Stimulated activated CD4-positive, alpha-beta T cell treated with anti-CD3 and anti-CD28 coated beads, TNF-alpha, amount 100 ng/mL, for 1 hour (primary cell): ENCODE data around the gene NEDD4L.

Experiments used
- DNase-seq, 3 donors: peaks; one replicate each; pipeline ENCODE4 v3.0.0-alpha.2; 2020; ENCODE audit warnings: low read depth in 3 of 3, low spot score in 1 of 3

The NEDD4L gene

DNA sequence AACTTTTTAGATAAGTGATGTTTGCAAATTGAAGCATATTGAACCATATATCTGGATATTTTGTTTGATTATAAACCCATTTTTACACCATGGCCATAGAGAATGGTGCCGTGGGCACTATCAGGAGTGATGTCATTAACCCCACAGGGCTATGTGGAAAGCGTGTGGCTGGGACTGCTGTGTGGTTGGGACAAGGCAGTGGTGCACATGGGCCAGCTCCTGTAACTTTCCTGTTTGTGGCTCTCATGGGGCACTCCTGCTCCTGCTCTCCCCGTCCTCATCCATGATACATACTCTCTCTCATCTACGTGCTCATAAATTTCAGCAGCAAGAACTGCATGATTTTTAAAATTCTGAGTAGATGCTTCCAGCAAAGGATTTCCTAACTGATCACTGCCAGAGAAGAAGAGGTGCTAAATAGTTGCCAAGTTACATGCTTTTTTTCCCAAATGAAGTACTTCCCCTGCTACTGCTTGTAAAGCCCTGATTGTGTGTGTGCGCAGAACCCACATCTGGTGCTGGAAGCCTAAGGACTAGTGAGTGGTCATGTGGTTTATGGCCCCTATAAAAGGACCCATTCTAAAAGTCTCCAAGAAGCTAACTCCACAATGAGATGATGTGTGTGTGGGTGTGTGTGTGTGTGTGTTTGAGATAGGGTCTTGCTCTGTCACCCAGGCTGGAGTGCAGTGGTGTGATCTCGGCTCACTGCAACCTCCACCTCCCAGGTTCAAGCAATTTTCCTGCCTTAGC is 240.8 kb downstream of the NEDD4L start:
- DNase-seq: no peak

DNA sequence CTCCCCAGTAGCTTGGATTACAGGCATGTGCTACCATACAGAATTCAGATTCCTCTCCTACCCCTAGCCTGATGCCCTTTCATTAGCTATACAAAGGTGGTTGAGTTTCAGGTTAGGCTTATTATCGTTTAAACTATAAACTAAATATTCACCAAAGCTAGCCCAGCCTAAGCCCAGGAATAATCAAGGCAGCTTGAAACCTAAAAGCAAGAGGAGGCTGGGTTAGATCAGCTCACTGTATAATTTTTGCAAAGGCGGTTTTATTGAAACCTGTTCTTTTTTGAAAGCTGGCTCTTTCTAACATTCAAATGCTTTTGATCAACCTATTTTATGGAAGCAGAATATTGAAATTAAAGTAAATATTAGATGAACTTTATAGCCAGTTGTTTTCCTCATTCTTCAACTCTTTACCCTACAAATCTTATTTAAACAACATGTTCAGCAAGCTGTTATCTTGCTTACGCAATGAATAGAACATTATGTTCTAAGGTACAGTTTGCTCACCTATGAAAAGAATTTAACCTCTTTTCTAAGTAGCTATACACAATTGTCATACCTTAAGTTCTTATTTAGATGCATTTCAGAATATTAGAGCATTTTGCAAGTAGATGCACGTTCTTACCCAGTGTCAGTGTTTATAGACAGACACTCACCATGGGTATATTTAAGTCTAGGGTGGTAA is 241.6 kb downstream of the NEDD4L start:
- no peak for DNase-seq

DNA sequence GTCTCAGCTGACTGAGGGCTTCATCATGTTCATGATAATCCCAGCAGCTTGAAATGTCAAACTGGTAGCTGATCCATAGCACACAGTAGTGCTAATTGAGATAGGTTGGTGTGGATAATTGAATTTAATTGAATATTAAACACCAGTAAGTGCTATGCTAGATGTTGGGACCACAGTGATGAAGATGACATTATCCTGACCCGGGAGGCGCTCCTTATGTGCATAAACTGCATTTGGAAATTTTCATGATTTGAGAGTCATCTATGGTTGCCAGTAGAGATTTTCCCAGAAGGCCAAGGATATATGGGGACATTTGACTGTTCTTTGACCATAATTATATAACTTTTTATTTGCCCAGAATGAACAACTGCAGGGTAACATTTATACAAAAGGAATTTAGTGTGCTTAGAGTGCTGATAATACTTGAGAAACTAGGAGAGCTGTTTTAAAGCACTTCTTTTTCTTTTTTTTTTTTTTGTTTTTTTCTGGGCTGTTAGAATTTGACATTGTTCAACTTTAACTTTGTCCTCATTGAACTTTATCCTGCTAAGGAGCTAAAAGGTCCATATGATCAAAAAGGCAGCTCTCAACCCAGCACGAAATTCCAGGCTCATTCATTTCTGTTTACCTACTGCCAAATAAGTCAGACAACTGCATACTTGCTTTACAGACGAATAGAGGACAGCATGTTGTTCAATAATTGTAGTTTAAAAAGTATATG is 242.8 kb downstream of the NEDD4L start:
- DNase-seq: no peak

DNA sequence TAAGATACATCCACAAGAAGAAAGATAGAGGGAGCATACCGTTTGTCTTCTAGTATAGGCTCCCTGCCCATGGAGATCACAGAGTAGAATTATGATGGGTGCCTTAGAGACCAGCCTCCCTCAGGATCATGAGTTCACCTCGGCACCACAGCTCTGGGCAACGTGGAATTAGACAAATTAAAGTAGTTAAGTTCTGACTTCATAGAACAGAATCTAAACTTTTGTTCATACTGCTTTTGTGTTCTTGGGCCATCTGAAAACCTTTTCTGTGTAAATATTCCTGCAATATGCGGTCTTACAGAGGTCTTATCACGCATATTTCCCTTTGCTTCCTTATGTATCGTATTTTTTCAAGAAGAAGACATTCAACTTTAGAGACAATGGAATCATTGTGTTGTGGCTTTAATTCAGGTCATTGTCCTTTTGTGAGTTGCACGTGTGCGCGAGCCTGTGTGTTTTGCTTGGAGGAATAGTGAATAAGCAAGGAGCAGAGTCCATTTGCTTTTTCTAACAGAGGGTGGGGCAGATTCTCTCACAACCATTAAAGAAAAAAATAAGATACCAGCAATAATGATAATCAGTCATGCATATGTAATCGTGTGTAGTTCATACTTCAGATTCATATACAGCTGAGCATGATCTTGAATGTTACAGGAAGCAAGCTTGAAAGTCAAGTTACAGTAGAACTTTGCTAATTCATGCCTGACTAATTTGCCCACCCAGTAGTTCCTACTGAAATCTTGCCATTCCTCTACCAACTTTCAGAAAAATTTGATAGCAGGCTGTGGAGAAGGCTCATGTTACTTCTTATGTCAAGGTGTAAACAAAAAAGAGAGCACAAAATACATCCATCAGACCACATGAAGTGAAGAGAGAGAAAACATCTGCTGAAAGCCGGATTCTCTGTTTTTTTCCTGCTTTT is 243.6 kb downstream of the NEDD4L start:
- no peak for DNase-seq

DNA sequence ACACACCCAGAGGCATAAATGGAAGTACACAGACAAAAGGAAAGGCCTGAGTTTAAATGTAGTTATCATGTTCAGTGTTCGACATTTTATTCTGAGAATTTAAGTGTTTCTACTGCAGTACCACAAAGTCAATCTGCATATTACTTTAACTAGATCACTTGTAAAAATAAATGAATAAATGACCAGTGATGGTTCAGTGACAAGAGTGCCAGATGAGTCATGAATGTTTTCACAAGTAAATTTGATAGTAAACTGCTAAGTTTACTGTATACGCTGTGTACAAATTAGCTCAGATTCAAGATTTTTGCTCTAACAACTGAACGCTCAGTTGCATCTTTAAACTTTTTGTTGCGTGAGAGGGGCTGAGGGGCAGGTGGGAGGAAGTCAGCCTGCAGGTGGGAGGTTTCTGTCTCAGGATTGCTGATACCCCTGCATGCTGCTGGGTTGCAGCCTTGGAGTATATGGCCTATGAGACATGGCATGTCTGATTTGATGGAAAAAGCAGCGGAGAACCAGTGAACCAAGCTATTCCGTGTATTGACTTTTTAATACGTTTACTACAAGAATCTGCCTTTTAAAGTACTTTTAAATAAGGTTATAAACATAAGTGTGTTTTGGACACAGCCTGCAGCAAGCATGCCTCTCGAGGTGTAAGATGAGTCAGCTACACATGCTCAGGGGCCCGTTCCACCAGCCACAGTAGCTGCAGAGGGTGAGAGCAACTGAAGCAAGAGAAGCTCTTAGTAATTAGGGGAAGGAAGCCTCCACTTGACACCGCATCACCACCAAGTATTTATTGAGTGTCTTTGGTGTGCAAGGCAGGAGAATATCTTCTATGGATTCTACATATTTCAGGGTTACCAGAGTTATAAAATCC is 245.1 kb downstream of the NEDD4L start:
- no peak for DNase-seq

DNA sequence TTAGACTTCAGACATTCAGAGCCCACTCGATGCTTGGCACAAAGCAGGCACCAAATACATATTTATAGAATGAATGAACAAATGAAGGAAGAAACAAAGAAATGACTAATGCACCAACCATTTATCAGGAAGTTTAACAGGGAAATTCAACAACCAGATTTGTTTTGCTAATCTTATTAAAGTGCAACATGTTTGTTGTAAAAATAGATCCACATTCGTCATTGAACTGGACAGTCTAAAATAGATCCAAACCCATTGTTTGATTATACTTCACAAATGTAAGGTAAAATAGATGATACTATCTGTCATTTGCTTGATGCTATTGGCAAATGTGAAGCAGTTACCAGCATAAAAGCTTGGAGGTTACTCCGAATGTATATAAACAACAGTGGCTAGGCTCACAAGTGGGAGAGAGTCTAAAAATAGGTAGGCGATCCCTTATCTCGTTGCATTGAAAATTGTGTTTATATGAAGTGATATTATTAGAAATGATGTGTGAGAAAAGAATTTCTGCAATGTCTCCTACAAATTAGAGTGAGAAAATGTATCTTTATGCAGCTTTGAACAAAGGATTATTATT is 246.2 kb downstream of the NEDD4L start:
- no peak for DNase-seq

DNA sequence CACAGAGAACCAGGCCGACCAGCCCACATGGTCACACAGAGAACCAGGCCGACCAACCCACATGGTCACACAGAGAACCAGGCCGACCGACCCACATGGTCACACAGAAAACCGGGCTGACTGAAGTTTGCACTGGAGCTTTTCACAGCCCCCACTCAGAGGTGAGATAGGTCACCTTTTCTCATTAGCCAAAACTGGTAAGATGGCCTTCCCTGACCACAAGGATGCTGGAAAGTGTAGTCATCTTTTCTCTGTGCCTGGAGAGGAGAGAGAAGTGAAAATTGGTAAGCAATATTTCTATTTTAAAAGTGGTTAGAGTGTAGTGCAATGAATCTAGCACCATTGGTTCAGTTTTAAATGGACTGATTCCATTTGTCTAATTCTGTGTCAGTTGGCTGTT is 247.1 kb downstream of the NEDD4L start:
- DNase-seq: no peak

DNA sequence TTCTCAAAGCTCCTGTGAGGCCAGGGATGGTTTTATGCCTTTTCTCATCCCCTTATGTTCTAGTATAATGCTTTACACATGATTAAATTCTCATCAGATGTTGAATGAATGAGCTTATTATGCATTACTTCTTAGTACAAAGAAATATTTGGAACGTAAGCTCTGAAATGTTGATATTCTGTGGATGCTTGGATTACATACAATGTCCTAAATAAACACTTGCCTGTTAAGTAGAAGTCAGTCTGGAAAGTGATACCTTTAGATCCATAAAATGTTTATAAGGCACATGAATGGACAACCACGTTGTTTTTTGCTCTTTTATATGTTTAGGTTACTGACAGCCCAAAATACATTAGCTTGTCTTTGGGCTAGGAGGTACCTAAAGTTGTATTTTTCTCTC is 248.6 kb downstream of the NEDD4L start:
- no peak for DNase-seq

DNA sequence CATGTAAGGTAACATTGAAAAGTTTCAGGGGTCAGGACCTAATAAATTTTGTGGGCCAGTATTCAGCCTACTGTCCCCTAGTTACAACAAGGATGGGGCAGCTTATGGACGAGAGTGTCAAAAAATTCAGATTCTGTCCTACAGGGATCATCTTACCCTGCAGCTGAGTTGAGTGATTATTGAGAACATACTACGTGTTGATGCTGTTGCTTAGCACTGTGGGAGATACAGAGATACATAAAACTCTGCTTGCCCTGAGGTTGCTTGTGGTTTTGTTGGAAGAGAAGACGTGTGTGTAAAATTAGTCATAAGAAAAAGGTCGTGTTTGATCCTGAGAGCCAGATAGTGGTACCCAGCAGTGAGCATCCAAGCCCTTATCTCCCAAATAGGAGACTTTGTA is 253.2 kb downstream of the NEDD4L start:
- no peak for DNase-seq

DNA sequence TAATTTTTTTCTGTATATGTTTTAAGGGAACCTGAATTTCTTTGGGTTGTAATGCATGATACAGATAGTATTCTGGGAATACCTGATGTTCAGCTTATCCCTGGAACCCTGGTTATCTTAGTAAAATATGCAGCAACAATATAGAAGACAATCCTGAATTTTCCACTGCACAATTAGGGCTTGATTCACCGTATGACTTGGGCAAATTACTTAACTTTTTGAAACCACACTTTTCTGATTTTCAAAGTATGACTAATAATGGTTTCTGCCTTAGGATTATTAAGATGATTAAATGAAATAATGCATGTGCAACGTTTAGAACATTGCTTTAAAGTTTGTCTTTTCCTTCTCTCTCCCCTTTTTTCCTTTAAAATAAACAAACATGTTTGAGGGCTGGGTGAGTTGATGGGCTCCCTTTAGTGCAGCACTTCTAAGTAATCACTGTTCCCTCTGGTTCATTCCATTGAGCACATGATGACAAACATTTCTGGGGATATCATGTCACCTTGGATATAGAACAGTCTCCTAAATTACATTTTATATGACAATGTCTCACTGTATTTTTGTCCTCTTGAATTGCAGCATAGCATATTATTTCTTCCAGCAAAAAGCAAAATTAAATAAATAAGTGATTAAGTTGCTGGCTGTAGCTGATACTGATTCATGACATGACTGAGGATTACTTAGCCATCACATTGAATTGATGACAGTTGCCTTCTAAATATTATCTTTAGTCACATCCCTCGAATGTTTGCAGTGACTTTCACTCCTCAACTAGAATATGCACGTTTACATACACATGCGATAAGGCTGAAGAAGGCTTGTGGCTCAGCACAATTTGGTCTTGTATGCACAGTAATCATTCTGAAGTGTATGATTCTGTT is 254.5 kb downstream of the NEDD4L start:
- DNase-seq: no peak

DNA sequence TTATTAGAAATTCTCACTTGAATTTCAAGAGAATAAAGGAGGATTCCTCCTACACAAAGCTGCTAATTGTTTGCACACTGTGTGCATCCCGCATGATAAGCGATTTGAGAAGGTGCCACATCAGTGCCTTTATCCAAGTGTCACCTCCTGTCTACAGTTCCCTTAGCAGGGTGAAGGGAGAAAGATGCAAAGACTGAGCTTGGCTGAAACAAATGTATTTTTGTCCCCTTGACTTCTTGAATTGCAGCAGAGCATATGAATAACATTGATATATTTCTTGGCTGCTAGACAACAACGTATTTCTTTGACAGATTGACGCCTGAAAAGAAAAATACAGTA is 255.1 kb downstream of the NEDD4L start:
- DNase-seq: no peak

DNA sequence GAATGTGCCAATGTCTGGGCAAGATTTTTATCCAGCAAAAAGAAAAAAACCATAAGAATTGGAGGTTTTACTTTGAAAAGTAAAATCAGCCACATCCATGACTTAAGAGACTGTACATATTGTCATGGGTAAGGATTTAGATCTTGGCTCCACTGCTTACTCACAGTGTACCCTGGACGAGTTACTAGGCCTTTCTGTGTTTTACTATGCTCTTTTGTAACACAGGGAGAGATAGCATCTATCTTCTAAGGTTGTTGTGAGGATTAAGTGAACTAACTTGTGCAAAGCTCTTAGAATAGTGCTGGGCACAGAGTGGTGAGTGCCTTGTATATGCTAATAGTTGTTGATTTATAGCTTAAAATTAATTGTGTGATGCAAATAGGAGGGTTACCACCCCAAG is 255.9 kb downstream of the NEDD4L start:
- DNase-seq: no peak

DNA sequence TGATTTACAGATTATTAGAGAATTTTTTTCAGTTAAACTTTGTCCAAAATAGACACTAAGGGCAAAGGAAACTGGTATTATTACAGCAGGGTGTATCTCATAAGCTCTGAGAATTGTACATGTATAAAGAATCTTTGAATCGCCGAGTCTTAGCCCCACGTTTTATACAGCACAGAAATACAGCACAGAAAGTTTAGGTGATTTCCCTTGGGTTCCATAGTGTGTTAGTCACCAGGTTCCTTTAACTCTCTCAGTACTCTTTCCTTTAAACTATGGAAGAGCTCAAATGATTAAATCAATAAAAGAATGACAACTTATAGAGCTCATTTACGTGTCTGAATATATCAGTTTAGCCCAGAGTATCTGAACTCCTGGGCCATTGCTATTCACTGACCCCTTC is 256.8 kb downstream of the NEDD4L start:
- no peak for DNase-seq

DNA sequence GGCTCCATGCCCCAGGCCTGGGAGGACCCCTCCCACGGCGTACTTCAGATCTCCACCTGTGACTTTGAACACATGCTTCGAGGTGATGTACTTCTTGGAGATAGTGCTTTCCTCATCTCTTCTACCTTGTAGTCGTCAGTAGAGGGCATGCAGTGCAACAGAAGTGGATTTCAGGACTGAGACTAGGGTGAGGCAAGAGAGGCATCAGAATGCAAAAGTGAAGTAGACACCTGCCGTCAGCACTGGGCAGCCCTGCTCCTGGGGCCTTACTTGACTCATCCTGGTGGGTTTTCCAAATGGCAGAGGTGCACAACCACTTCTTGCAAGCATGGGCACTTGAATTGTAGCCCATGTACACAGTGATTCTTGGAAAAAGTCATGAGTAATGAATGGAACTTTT is 258.8 kb downstream of the NEDD4L start:
- no peak for DNase-seq

DNA sequence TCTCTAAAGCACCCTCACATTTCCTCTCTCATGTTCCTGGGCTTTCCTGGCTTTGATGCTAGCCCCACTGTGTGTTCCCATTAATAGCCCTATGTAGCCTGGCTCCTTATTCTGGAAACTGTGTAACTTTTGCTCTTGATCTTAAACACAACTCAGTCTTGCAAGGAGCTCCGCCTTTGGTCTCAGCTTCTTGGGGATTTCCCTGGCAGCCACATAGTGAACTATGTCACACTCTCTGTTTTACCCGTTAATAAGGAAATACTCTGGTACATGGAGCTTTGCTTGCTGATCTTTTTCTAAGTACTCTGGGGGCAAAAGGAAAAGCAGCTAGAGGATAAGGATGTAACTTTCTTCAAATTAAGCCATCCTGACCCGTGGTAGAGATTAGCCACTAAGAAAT is 259.3 kb downstream of the NEDD4L start:
- no peak for DNase-seq

DNA sequence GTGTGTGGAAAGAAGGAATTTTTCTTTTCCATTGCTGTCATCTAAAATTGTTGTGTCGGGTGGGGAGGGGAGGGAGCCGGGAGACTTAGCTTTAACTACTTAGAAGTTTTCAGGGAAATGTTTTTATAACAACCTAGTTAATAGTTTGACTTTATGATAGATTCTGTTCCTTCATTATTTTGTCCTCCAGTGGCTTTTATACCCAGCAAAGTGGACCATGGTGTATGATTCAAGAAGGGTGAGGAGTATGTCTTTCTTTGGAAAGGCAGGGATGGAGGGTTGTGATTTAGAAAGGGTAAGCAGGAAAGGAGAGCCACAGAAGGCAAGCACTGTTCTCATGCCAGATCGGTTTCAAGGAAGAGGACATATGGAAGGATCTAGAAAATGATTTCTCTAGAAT is 261.8 kb downstream of the NEDD4L start:
- no peak for DNase-seq

DNA sequence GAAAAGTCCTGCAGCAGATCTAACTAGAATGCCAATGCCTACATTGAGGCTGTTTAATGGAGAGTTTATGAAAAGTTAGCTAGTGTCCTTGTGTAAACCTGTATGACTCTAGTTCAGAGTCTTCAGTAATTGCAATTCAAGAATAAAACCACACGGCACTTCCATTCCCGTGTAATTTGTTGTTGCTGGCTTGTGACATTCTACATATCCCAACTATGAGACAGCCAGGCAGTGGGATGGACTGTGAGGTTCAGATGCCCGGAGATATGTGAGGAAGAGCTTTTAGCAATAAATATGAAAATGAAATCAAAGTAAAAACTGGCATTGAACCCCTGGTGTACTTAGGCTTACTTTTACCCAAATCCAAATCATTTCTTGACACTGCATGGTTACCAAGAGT is 263.4 kb downstream of the NEDD4L start:
- DNase-seq: no peak

DNA sequence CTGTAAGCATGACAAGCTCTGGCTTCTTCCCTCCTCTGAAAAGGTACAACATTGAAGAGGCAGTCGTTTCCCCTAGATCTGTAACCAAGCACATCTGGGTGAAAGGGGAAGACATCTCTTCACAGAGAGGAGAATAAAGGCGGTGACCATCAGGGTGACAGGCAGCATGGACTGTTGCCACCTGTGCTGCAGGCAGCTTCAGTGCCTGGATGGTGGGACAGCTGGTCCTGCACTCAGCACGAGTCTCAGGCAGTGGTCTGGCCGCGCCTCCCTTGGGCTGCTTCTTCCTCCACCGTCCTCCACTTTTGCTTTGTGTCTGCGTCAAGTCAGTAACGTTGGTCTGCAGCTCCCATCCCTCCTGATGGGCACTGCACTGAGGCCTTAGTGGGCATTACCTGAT is 264.4 kb downstream of the NEDD4L start:
- no peak for DNase-seq

DNA sequence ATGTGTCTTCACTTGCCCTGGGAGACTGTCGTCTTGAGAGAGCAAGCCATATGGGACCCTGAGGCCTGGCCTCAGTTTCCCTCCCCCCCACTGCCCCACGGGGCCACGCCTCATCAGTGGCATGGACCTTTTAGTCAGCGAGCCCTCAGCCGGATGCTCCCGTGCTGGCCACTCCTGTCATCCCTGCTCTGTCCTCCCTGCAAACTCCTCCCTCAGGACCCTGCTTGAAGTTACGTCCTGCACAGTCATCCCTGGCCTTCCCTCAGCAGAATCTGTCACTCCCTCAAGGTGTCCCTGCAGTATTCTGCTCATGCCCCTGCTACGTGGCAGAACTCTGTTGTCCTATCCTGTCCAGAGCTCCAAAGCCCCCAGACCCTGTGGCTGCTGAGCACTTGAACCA is 265.1 kb downstream of the NEDD4L start:
- no peak for DNase-seq
